SH-SY5Y (cell line): Measurements from ENCODE around the gene F10.

ENCODE experiments used
- GATA2 ChIP-seq: IDR thresholded peaks from 2 replicates; pipeline ENCODE4 v1.6.1; 2011; ENCODE audit warnings: mild to moderate bottlenecking, low read depth, low read length
- GATA3 ChIP-seq: IDR thresholded peaks from 2 replicates; pipeline ENCODE4 v1.6.1; 2011; ENCODE audit warnings: low read depth, mild to moderate bottlenecking, low read length, moderate library complexity

DNA sequence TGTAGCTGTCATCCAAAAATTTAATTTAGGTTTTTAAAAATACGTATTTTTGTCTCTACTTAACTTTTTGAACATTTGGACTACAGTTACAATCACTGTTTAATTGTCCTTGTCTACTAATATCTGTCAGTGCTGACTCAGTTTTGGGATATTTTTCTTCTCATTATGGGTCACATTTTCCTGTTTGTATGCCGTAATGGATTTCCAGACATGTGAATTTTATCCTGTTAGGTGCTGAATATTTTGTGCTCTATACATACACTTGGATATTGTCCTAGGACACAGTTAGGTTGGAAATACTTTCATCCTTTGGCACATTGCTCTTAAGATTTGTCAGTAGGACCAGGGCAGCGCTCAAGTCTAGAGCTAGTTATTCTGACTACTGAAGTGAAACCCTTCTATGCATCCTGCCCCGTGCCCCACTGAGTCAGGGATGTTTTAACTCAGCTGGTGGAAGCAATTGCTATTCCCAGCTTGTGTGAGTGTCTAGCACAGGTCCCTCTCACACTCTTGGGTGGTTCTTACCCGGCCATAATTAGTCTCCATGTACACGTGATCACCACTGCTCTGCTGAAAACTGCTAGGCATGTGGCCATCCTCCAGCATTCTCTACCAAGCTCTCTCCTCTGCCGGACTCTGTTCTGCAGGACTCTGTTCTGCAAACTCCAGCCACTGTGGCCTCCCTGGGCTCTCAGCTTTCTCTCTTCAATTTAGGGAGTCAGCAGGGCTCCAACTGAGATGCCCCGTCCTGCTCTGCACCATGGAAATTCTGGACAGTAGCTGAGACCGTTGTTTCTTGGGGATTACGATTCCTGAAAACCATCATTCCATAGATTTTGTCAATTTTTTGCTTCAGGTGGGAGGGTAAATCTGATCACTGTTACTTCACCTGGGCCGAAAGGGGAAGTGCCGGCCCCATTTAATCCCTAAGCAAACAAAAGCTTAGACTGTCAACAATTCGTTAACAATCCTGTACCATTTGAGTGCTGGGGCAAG, 47.0 kb downstream of the F10 start:
- TF ChIP-seq GATA3 (no peak), GATA2 (no peak)
